Occipital lobe (tissue), 2 donors: Measurements from ENCODE around the gene NFIB. TPM values are rescaled to one million over a fixed set of nuclear protein-coding genes. Genes with fewer than 3 reads are reported as not detected.

Experiments used
- DNase-seq: peaks from one replicate; lab custom pipeline; 2025; lab: John Stamatoyannopoulos, UW
- total RNA-seq: library from RNA; depleted of rRNA; stranded (reverse); fragments of >200 nt; gene quantifications from one replicate; pipeline ENCODE4 v1.2.3, GENCODE V29; 2014

Gene NFIB
- total RNA-seq, 1 donor from 2014 or later, result 159 TPM

DNA sequence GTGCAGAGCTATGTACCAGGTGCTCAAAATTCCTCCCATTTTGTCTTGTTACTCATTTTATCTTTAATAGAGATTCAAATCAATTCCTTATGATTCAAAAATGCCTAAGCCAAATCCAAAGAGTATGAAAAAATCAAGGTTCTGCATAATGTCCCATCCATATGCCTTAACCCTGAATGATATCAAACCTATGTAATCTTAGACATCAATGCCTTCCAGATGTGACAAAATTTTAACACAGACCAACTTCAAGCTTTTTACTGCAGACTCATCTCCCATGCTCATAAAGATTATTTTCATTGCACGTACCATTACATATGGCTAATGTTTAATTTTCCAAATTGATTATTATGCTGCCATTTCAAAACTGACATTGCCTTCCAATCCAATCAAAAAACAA, 122.4 kb downstream of the NFIB start:
- no peak for DNase-seq

DNA sequence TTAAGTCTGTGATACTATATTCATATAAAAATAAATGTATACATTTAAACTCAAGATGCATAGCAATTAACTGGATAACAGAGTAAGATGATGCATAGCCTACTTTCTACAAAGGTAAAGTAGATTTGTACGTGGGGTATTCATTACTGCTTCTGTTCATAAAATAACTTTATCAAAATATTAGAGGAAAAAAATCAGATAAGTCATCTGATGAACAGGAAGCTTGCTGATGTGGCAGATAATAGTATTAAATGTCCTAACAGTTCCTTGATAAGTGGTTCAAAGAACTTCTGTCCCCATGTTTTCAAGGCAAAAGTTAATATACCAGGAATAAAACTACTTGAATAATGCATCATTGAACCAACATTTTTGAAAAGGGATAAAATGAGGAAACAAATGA, 123.7 kb downstream of the NFIB start:
- no peak for DNase-seq

DNA sequence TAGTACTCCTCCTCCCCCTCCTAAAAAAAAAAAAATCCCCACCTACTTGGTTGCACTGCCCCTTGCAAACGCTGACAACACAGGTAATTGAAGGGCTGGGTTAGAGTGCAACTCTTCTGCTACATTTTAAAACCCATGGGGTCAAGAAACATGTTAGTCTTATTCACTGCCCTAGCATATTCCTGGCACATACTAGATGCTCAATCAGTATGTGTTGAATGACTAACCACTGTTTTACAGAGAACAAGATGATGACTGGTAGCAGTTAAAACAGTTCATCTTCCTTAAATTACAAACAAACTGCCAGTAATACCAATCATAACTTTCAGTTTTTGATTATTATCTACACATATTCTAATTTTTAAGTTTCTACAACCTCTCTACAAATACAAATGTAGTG, 124.4 kb downstream of the NFIB start:
- no peak for DNase-seq

DNA sequence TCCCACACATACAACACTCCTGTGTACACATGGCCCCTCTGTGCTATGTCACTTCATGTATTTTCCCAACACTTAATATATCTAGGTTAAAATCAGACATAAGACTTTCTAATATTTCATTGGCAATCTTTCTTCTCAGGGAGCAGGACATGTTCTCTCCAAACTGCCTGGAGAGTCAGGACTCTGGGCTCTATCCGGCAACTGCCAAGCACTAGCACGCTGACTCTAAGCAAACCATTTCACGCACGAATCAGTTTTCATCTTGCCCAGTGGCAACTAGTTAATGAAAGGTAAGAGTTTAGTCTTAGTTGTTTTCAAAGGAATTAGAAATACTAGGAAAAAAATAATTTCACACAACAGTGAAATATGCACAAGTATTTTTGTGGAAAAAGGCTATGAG, 124.8 kb downstream of the NFIB start:
- DNase-seq, result no peak

DNA sequence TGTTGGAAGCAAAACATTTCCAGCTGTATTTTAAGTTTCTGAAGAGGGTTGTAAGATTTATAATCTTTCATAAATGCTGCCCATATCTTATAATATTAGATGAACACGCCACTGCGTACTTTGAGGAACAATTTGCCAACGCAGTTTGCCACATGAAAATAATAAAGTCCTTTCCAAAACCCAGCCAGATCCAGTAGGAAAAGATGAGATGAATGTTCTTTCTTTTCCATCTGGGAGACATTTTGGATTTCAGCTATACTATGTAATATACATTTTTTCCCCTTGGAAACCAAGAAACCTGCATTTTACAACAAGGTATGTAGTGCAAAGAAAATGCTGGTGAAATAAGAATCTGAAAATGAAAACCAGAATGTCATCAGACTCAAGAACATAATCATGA, 125.4 kb downstream of the NFIB start:
- DNase-seq, result no peak

DNA sequence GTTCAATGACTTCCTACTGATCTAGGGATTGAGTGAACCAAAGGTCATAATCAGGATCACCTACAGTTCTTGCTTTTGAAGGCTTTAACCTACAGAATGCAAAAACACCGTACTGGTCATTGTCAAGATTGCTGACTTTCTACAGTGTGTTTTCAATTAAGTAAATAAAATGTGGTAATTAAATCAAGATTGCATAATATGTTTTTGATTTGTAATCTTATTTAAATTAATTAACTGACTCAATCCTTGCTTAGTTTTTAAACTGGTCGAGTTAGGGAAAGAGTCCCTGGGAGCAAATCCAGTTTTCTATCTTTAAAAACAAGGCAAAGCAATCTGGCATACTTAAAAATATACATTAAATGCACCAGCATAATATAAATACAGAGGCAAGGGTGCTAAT, 125.9 kb downstream of the NFIB start:
- DNase-seq, result no peak

DNA sequence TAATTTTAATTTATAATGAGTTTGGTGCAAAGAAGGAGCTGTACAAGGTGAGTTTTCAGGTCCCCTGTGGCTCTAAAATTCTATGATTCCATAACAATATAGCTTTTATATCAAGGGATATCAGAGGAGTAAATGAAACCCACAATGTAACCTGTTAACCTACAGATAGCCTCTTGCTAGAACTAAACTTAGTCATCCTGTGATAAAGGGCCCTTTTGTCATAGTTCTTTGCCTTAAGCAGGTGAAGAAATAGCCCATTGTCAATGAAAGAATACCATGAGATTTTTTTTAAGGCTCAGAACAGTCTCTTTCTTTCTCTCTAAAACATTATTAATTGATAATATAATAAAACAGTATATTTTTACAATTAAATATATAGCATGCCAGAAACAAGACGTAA, 127.8 kb downstream of the NFIB start:
- DNase-seq, result no peak

DNA sequence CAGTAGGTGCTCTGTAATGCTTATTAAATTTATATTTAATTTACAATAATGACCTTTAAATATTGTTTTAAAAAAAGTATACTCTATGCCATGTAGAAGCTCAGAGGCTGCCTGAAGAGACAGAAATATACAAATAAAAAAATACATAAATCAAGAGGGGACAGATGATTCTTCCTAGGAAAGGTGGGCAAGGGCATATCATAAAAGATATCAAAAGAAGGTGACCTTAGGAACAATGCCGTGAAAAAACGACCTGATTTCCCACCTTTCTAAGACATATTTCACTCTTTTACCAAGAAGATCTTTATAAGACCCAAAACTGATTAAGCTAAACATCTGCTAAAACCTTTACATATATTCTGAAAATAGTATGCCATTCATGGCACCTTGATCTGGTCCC, 128.9 kb downstream of the NFIB start:
- DNase-seq, result no peak

DNA sequence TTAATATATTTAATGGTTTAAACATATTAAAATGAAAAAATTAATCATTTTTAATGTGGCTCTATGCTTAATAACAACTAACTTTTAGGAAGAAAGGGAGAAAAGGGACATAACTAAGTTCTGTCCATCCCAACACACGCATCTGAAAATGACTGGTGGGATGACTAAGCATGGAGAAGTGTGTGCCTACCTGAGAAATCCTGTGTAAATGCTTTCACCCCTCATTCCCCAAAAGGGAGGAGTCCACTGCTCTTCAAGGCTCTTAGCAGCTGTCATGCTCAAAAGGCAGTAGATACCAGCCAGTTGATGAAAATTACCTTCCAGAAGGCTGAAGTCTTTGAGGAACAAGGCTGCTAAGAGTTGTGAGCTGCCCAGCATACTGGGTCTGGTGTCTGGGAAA, 130.9 kb downstream of the NFIB start:
- no peak for DNase-seq

DNA sequence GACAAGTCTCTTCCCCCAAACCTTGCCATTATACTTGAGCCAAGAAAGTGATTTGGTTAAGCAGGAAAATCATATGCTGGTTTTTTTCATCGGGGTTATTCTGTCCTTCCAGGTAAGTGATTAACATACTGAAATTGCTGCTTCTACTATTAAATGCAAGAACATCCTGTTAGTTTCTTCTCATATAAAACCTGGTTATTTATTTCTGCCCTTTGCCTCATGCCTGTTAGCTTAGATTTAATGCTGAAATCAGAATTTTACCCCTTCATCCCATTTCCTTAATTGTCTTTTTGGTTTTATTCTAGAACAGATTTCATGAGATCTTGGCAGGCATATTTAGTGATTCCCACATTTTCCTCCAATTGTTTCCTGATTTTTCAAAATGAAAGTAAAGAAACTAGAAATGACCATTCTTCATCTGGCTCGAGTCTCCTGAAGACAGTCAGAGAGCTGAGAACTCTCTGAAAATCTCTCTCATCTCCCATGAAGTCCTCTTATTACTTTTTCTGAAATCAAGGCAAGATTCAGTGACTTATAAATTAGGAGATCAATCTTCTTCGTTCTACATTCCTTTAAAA, 132.9 kb downstream of the NFIB start:
- no peak for DNase-seq

DNA sequence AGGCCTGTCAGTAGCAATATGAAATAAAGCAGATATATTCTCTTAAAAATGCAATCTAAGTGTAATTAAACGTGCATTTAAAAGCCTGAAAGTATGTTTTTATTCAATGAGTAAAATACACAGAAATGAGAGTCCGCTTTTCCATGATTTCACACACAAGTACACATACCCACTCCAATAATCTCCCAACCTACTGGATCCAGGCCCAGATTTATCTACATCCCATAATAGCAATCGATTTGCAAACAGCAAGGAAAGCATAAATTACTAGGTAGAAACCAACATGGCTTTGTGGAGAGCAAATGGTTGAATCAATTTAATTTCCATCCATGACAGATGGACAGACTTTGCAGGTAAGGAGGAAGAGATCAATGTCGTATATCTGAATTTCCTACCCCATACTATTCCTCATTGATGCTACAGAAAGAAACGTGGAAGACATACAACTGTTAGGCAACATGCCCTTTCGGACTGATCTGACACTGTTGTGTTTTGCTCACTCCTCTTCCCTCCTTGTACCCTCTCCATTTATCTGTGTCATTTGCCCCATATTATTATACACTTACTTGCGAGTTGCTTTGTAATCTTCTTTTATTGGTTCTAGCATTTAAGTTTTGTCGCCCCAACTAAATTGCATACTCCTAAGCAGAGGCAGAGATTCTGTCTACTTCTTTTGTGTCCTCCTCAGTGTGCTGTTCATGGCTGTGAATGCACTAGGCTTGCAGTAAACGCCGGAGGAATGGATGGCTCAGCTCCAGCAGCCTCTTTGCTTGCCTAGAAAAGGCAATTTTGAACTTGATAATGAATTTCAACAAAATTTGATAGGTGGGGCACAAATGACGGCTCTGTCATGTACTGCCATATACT, 133.6 kb downstream of the NFIB start:
- DNase-seq, result peak; percentile 16

DNA sequence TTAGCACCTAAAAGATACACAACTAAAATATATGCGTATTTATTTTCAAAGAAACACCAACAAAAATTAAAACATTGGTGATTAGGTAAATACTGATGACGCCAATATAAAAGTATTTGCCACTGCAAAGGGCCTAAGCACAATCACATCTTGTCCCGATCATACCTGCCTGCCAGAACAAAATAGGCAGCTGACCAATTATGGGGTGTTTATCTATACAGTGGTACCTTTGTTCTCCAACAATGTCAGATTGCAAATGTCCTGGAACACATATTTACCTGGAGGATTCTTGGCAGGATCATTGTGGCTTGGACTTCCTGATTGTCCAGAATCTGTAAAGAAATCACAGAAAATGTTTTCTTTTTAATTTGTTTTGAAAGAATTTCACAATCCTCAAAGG, 134.5 kb downstream of the NFIB start:
- no peak for DNase-seq

DNA sequence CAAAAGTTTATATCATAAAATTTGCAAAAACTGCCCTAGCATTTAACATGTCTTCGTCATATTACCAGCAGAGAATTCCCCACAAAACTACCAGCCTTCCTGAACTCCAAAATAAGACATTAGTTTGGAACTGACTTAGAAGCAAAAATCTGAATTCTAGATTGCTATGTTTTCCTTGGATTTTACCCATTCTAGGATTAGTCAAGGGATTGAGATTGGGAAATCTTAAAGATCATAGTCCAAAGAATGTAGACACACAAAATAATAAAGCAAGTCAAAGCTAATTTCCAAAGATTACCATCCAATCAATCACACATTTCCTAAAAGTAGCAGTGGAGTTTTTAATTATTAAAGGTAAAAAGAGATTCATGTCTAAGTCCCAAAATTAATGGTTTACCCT, 138.2 kb downstream of the NFIB start:
- no peak for DNase-seq

DNA sequence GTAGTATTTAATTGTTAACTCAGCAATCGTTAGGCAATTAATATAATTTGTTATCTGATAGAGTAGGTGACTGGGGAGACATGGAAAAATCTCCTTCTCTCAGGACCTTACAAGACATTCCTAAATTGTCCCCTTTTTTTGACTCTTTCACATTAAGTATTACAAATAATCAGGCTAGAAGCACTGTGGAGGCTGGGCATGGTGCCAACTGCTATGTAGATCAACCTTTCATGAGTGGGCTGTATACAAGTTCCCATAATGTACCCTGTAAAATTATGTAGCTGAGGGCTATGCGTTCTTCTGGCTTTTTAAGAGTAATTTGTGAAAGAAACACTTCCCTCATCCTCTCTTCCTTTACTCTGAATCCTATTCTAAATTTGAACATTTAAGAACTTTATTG, 140.2 kb downstream of the NFIB start:
- DNase-seq, result no peak

DNA sequence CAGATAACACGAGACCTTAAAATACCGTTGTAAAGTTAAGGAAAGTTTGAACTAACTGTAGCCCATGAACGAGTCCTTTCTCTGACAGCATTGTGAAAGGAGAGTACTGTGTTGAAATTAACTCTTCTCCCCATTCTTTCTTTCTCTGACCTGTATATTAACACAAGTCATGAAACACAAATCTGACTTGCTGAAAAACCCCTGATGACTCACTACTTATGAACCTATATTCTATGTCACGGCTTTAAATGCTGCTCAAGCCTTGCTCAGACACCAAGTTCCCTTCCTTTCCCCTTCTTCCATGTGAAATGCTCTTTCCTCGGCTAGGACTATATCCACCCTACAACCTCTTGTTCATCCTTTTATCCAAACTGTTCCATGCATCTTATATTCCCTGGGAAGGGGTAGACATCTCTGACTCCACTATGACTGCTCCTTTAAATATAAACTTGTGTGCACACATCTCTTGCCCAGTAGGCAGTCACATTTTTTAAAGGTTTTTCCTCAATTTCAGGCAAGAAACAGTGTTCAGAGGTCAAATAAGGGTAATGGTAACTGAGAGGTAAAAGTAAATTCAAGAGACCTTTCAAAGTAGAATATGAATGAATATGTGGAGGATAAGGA, 142.9 kb downstream of the NFIB start:
- DNase-seq, result no peak

DNA sequence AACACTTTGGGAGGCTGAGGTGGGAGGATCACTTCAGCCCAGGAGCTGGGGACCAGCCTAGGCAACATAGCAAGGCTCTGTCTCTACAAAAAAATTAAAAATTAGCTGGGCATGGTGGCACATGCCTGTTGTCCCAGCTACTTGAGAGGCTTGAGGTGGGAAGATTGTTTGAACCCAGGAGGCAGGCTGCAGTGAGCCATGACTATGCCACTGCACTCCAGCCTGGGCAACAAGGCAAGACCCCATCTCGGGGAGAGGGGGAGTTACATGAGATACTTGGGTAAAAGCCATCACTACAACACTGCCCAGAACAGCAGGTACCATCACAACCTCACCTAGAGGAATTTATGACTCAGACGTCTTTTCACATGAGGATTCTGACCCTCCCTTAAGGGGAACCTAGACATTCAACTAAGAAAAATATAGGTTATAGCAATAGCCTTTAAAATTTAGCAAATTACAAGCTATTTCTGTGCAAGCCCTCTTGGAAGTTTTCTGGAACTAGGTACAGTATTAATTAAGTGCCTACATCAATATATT, 143.5 kb downstream of the NFIB start:
- no peak for DNase-seq

DNA sequence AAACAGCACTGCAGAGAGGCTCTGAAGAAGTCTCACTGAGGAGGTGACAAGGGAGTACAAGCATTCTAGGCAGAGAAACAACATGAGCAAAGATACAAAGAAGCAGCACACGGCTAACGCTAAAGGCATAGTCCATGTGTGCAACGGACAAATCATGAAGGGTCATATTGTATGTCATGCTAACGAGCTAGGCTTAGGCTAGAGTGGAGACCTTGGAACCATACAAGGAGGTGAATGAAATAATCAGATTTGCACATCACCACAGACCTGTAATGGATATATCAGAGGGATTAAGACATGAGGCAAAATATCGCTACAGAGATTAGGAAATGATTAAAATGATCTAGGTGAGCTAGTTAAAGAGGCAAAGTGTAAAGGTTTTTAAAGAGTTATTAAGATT, 145.6 kb downstream of the NFIB start:
- DNase-seq, result no peak

DNA sequence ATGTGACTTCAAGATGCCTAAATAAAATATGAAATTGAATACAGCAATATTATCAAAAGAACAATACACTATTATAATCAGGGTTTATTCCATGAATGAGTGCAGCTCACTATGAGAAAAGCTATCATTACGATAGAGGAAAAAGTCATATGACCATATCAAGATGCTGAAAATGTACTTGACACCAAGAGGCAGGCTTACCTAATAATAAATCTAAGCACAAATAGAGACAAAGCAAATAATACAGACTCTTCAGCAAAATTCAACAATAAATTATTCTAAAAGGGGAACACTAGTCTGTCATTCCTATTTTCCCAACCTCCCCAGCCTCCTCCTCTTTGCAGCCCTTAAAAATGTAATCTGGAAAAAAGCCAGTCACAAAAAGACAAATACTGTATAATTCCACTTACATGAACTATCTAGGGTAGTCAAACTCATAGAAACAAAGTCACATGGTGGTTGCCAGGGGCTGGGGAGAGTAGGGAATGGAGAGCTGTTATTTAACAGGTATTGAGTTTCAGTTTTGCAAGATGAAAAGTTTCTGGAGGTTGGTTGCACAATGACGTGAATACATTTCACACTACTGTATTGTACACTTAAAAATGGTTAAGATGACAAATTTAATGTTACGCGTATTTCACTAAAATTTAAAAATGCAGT, 148.4 kb downstream of the NFIB start:
- DNase-seq, result no peak

DNA sequence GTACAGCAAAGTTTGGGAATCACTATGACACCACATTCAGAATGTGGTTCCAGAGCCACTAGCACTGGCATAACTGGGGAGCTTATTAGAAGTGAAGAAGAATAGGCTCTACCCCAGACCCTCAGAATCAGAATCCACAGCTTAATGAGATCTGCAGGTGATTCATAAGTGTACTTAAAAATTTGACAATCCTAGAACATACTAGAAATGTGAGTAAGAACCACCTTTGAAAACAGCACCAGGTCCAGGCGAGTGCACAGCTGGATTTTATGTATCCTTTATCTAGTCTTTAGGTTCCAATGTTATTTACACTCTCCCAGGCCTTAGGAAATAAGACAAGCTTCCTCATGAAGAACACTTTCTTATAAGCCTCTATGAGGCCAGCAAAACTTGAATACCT, 149.0 kb downstream of the NFIB start:
- DNase-seq, result no peak

DNA sequence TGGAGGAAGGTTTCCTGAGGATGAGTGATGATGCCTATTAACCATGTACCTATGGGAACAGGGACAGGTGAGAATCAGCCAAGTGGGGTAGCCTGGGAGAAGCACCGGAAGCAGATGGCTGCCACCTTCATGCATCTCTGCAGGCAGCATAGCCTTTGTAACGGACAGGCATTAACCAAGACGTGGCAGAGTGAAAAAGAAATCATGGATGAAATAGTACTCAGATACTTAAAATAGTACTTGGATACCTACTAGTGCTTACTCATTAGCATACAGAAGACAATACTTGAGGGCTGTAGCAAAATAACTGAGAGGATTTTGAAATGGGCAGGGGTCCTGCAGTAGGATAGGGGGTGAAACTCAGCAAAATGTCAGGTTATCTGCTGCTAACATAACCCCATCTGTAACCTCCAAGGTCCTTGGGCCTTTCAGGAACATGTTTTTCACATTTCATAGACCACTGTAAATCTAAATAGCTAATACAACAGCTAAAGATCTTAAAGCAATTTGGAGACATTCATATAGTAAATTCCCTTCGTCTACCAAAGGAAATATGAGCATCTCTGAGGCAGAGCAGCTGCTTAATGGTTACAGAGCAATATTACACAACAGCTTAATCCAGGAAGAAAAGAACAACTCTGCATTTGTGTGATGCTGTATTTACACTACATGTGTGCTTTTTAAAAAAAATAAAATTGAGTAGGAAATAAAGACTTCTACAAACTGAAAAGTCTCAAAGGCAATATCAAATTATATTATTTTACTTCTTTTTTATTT, 154.3 kb downstream of the NFIB start:
- no peak for DNase-seq

DNA sequence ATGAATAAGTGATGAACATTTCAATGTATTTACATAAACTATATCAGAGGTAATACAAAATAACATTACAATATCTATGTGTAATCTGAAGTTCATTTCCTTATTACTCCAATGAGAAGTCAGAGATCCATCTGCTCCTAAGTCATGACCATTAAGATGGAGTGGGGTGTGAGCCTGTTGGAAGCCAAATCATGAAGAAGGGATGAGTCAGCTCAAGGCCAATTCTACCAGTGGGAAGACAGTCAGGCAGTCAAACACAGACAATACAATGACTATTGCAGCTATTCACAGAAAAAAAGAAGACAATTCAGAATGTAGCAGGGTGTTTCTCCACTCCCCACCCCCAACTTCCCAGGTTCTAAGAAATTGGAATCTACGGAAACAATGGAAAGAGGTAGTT, 155.0 kb downstream of the NFIB start:
- no peak for DNase-seq
